Measurements from ENCODE around the gene GUCY2D. TPM values are rescaled to one million over a fixed set of nuclear protein-coding genes. Genes with fewer than 3 reads are reported as not detected.

The GUCY2D gene
- total RNA-seq, 1 donor from 2014 or later = not detected

DNA sequence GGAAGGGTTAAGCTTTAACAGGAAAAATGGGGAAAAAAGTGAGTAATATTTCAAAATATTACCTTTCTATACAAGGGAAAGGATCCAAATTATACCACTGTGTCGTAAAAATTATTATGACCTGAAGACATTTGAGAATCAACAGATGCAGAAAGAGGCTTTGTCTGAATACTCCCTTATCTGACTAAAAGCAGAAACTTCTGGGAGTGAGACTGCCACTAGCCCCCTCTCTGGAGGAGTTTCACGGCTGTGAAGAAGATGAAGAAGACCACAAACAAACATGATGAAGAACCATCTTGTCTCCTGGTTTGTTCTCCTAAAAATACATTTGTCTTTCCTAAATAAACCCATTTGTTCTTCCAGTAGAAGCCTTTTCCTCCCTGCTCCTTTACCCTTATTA lies 41.0 kb upstream of the GUCY2D start:
- H3K27ac Mint-ChIP-seq (ENCODE audit: unreplicated experiment) = no peak overlapping the region
- no peak overlapping the region for H3K4me3 Mint-ChIP-seq
- H3K9me3 Mint-ChIP-seq = no peaks in the 10 kb centered on the region
- TF ChIP-seq, protein P1, sequence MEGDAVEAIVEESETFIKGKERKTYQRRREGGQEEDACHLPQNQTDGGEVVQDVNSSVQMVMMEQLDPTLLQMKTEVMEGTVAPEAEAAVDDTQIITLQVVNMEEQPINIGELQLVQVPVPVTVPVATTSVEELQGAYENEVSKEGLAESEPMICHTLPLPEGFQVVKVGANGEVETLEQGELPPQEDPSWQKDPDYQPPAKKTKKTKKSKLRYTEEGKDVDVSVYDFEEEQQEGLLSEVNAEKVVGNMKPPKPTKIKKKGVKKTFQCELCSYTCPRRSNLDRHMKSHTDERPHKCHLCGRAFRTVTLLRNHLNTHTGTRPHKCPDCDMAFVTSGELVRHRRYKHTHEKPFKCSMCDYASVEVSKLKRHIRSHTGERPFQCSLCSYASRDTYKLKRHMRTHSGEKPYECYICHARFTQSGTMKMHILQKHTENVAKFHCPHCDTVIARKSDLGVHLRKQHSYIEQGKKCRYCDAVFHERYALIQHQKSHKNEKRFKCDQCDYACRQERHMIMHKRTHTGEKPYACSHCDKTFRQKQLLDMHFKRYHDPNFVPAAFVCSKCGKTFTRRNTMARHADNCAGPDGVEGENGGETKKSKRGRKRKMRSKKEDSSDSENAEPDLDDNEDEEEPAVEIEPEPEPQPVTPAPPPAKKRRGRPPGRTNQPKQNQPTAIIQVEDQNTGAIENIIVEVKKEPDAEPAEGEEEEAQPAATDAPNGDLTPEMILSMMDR (conservative IDR thresholded peaks at IDR 0.05) = no peak
- H3K36me3 Mint-ChIP-seq (ENCODE audit: low read depth) = no peaks in the 10 kb centered on the region
- no peaks in the 10 kb centered on the region for H3K4me1 Mint-ChIP-seq
- DNase-seq (ENCODE audit: low read depth, low spot score) = no peak
- peaks cover 16% of the 10 kb centered on the region for H3K27me3 Mint-ChIP-seq (ENCODE audit: low read depth)

DNA sequence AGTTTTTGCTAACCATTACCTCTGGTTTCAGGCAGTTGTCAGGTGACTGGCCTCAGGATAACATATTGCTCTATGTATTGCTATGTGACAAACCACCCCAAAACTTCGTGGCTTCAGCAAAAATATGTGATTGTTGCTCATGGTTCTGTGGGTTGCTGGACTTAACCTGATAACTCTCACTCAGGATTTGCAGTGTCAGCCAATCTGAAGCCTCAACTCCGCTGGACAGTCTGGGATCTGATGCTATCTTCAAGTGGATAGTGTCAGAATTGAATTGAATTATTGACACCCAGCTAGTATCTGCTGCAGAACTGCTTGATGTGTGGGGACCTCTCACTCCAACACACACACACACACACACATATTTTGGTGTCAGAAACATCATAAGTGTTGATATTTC lies 34.7 kb upstream of the GUCY2D start:
- Mint-ChIP-seq H3K9me3 (no peaks in the 10 kb centered on the region), H3K27me3 (ENCODE audit: low read depth) (peaks cover 20% of the 10 kb centered on the region), H3K27ac (ENCODE audit: unreplicated experiment) (no peak overlapping the region), H3K4me3 (no peak overlapping the region), H3K36me3 (ENCODE audit: low read depth) (no peaks in the 10 kb centered on the region), H3K4me1 (no peaks in the 10 kb centered on the region)
- TF ChIP-seq, protein P1 (conservative IDR thresholded peaks at IDR 0.05) = no peak
- DNase-seq (ENCODE audit: low read depth, low spot score) = no peak

DNA sequence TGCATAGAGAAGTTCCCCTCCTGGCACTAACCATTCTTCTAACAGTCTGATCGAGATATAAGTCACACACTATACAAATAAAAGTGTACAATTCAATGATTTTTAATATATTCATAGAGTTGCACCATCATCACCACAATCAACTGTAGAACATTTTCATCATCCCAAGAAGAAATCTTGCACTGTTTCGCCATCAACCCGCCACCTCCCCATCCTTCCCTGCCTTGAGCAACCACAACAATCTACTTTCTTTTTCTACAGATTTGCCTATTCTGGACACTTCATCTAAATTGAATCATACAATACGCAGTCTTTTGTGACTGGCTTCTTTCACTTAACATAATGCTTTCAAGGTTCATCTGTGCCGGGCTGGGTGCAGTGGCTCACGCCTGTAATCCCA lies 33.0 kb upstream of the GUCY2D start:
- no peaks in the 10 kb centered on the region for H3K4me1 Mint-ChIP-seq
- peaks cover 20% of the 10 kb centered on the region for H3K27me3 Mint-ChIP-seq (ENCODE audit: low read depth)
- peaks cover under 1% of the 10 kb centered on the region for H3K36me3 Mint-ChIP-seq (ENCODE audit: low read depth)
- H3K27ac Mint-ChIP-seq (ENCODE audit: unreplicated experiment) = no peak overlapping the region
- H3K9me3 Mint-ChIP-seq = peaks cover under 1% of the 10 kb centered on the region
- no peak overlapping the region for H3K4me3 Mint-ChIP-seq
- TF ChIP-seq, protein P1 (conservative IDR thresholded peaks at IDR 0.05) = no peak
- DNase-seq (ENCODE audit: low read depth, low spot score) = no peak

DNA sequence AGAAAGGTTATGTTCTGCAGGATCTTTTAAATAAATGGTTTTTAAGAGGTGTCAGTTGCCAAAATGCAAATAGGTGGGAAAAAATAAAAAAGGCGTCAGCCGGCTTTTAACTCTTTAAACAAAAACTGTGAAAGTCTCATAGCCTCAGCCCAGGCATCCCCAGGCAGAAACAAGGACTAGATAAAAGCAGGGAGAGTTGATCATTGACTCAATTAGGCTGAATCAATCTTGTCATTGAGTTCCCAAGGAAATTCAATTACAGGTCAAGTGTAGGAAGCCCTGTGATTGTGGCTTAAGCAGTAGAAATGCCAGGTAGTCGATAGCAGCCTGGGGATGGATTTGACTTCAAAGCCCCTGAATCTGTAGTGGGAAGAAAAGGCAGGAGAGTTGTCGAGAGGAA lies 30.8 kb upstream of the GUCY2D start:
- Mint-ChIP-seq H3K27me3 (ENCODE audit: low read depth) (peaks cover 27% of the 10 kb centered on the region), H3K4me3 (no peak overlapping the region), H3K36me3 (ENCODE audit: low read depth) (peaks cover 5% of the 10 kb centered on the region), H3K9me3 (peaks cover 8% of the 10 kb centered on the region), H3K4me1 (no peaks in the 10 kb centered on the region), H3K27ac (ENCODE audit: unreplicated experiment) (no peak overlapping the region)
- DNase-seq (ENCODE audit: low read depth, low spot score) = no peak
- TF ChIP-seq, protein P1 (conservative IDR thresholded peaks at IDR 0.05) = no peak

DNA sequence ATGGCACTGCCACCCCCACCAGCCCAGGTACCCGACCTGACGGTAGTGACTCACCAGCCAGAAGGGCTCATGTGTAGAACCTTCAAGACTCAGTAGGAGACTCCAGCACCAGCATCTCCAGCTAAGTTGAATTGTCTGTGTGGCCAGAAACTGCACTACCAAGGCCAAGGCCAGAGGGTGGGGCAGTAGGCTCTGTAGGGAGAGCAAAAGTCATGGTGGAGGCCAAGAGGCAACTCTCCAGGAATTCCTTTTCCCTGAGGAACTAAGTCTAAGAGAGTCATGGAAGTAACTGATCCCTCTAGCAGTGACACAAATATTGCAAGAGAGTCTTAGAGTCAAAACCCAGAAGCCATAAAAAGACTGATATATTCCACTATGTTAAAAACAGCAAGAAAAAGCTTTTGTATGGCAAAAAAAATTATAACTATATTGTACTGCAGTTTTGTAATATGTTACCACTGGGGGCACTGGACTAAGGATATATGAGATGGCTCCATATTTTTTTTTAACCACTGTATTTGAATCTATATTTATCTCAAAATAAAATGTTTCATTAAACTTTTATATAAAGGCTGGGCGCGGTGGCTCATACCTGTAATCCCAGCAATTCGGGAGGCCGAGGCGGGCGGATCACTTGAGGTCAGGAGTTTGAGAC lies 30.2 kb upstream of the GUCY2D start:
- H3K36me3 Mint-ChIP-seq (ENCODE audit: low read depth) = peaks cover 5% of the 10 kb centered on the region
- peaks cover 31% of the 10 kb centered on the region for H3K27me3 Mint-ChIP-seq (ENCODE audit: low read depth)
- no peak overlapping the region for H3K4me3 Mint-ChIP-seq
- no peaks in the 10 kb centered on the region for H3K4me1 Mint-ChIP-seq
- DNase-seq (ENCODE audit: low read depth, low spot score) = no peak
- TF ChIP-seq, protein P1 (conservative IDR thresholded peaks at IDR 0.05) = peak; percentile 48
- H3K9me3 Mint-ChIP-seq = peaks cover 8% of the 10 kb centered on the region
- no peak overlapping the region for H3K27ac Mint-ChIP-seq (ENCODE audit: unreplicated experiment)

Measured in neural crest cell (in vitro differentiated cells).